Heart left ventricle (tissue), 16 donors: ENCODE results near the gene FBXO33. TPM values are rescaled to one million over a fixed set of nuclear protein-coding genes. Genes with fewer than 3 reads are reported as not detected.

Experiments
- ATAC-seq, 4 donors: fragments of 200-7000 bp; cut with Tn5 transposase; one replicate each; pipeline ENCODE4 v1.9.1; 2020 to 2022; ENCODE audit warnings: moderate library complexity in 4 of 4, mild to moderate bottlenecking in 3 of 4, moderate number of reproducible peaks in 1 of 4
- DNase-seq, 5 donors: peaks; one replicate each; pipeline ENCODE4 v3.0.0-alpha.2; 2020
- H3K27ac ChIP-seq, 12 donors: fragments of 200-600 bp; sonication (generic) in 4 of 12; one replicate each; pipeline versions ENCODE4 v1.5.0 to v1.8.0; 2016 to 2022; ENCODE audit warnings: mild to moderate bottlenecking in 2 of 12
- H3K27me3 ChIP-seq, 9 donors: fragments of 200-600 bp; sonication (generic) in 2 of 9; one replicate each; pipeline versions ENCODE4 v1.5.1 to v1.8.0; 2016 to 2022; ENCODE audit warnings: mild to moderate bottlenecking in 3 of 9
- H3K36me3 ChIP-seq, 9 donors: fragments of 200-600 bp; sonication (generic) in 2 of 9; one replicate each; pipeline versions ENCODE4 v1.5.0 to v1.8.0; 2018 to 2022; ENCODE audit warnings: mild to moderate bottlenecking in 2 of 9
- H3K4me1 ChIP-seq, 12 donors: fragments of 200-600 bp; sonication (generic) in 4 of 12; one replicate each; pipeline versions ENCODE4 v1.5.0 to v1.8.0; 2016 to 2022; ENCODE audit warnings: mild to moderate bottlenecking in 3 of 12
- H3K4me3 ChIP-seq, 12 donors: fragments of 200-600 bp; sonication (generic) in 4 of 12; one replicate each; pipeline versions ENCODE4 v1.5.0 to v1.8.0; 2017 to 2022; ENCODE audit warnings: mild to moderate bottlenecking in 9 of 12, moderate library complexity in 4 of 12
- H3K9me3 ChIP-seq, 12 donors: fragments of 200-600 bp; sonication (generic) in 4 of 12; one replicate each; pipeline versions ENCODE4 v1.5.0 to v1.8.0; 2016 to 2022; ENCODE audit warnings: mild to moderate bottlenecking in 1 of 12
- CTCF ChIP-seq, 12 donors: fragments of 200-600 bp; sonication (generic) in 4 of 12; IDR thresholded peaks; one replicate each; pipeline versions ENCODE4 v1.5.0 to v1.8.0; 2018 to 2022; ENCODE audit warnings: antibody characterized with exemption in 12 of 12, mild to moderate bottlenecking in 5 of 12
- POLR2A ChIP-seq, 2 donors: fragments of 450-650 bp; IDR thresholded peaks; one replicate each; pipeline ENCODE4 v1.6.1; 2017; ENCODE audit warnings: antibody characterized with exemption in 2 of 2, mild to moderate bottlenecking in 2 of 2, moderate library complexity in 2 of 2
- WGBS, 4 donors: extraction: QIAGEN DNeasy Blood & Tissue Kit in 2 of 4; methylation state at CpG; one replicate each; pipeline versions ENCODE4 v1.1.5 to v1.1.7; 2013 to 2018; 5-methylcytosine and 5-hydroxymethylcytosine counted together
- intact Hi-C, 10 donors: fragments of 100-400 bp; cut with DNase I; formaldehyde crosslinking; loops; one replicate each; pipeline versions ENCODE4 v1.11.1 to v1.14.2; 2022
- polyA plus RNA-seq, 2 donors: library from polyadenylated mRNA; stranded (reverse); fragments of 200-250 nt; gene quantifications; one replicate each; pipeline ENCODE4 v1.2.3, GENCODE V29; 2013
- total RNA-seq, 9 donors: library from RNA; depleted of rRNA in 2 of 9; stranded (reverse); fragments of >200 nt in 2 of 9; fragmentation: NEBNext Ultra II Directional in 3 of 9; extraction: Animal tissue kit (Norgen Biotek cat#: 25700) in 3 of 9; gene quantifications; one replicate each; pipeline versions ENCODE4 v1.1.0 to v1.2.4, GENCODE V29; 2016 to 2023
- donor health status: ischemic (EF 13 %, LVEDD 7.1; RV severe dilation, severe dysfunction).
- donor health status: healthy with polysubstance abuse.
- donor health status: DM: no; HTN: yes; CAD: no.
- donor health status: DM: no; HTN: no; CAD: no.
- donor health status: ischemic (EF 25% LVEDD 6.9; RV normal size, moderate dysfunction).
- donor health status: ischemic (EF 25% LVEDD 5.7; RV mildly dilated, moderate dysfunction).
- donor health status: healthy.
- donor health status: DM: yes; HTN: yes; CAD: no.
- donor health status: ischemic (EF 35%, LVEDD 5.7; RV mildly dilated, moderate dysfunction).
- donor health status: nonischemic (EF 11% LVEDD 7.7; RV severe dilation, severe dysfunction).
- donor health status: DM: yes; HTN: yes; CAD: no.
- donor health status: PGD.
- donor health status: ischemic (EF 29% LVEDD 5.4; RV normal size, mild dysfunction).
- donor health status: nonischemic (EF 23%, LVEDD 6.1; RV moderate dilation, normal function).

Gene FBXO33
- total and polyA plus RNA-seq, 11 donors = 2.5 to 8.4 (median 5.8) TPM

- ATAC-seq (no peak), DNase-seq (no peak)
- no peaks in the 10 kb centered on the region for H3K4me1 ChIP-seq
- intact Hi-C loops = no loop called here
- no peaks in the 10 kb centered on the region for H3K9me3 ChIP-seq
- no peak overlapping the region for H3K4me3 ChIP-seq
- no peaks in the 10 kb centered on the region for H3K36me3 ChIP-seq
- H3K27me3 ChIP-seq = no peaks in the 10 kb centered on the region
- no peak overlapping the region for H3K27ac ChIP-seq
- TF ChIP-seq CTCF (IDR thresholded peaks at IDR 0.05) (no peak), POLR2A (IDR thresholded peaks at IDR 0.05) (no peak)
These were observed 24.5 kb upstream of the FBXO33 start for GRCh38 chr14:39456702-39457250.

GRCh38 chr14:39454906-39455539 is 22.8 kb upstream of the FBXO33 start:
- Histone ChIP-seq H3K27ac (no peak overlapping the region), H3K4me1 (no peaks in the 10 kb centered on the region), H3K36me3 (no peaks in the 10 kb centered on the region), H3K27me3 (no peaks in the 10 kb centered on the region), H3K9me3 (no peaks in the 10 kb centered on the region), H3K4me3 (no peak overlapping the region)
- DNase-seq = no peak
- 30 to 57% (median 36%) methylated on average over 2 of the region's 2 CpGs for WGBS, 4 donors
- no peak for ATAC-seq
- TF ChIP-seq POLR2A (IDR thresholded peaks at IDR 0.05) (no peak), CTCF (IDR thresholded peaks at IDR 0.05) (no peak)
- intact Hi-C loops = no loop called here

GRCh38 chr14:39452680-39453079 is 20.4 kb upstream of the FBXO33 start:
- ATAC-seq = no peak
- H3K36me3 ChIP-seq = no peaks in the 10 kb centered on the region
- peaks cover 0 to 4% (median 0%) of the 10 kb centered on the region in 12 donors for H3K4me1 ChIP-seq
- 88 to 96% (median 93%) methylated on average over 2 of the region's 2 CpGs for WGBS, 4 donors
- H3K27me3 ChIP-seq = no peaks in the 10 kb centered on the region
- DNase-seq = no peak
- TF ChIP-seq POLR2A (IDR thresholded peaks at IDR 0.05) (no peak), CTCF (IDR thresholded peaks at IDR 0.05) (no peak)
- H3K4me3 ChIP-seq = no peak overlapping the region
- H3K9me3 ChIP-seq = no peaks in the 10 kb centered on the region
- intact Hi-C loops = no loop called here
- H3K27ac ChIP-seq = no peak overlapping the region

- H3K27ac ChIP-seq = no peak overlapping the region
- intact Hi-C loops = no loop called here
- ATAC-seq (no peak), DNase-seq (no peak)
- H3K4me1 ChIP-seq = peaks cover 0 to 6% (median 0%) of the 10 kb centered on the region in 12 donors
- no peak for TF ChIP-seq POLR2A (IDR thresholded peaks at IDR 0.05)
- no peak for TF ChIP-seq CTCF (IDR thresholded peaks at IDR 0.05)
- WGBS, 4 donors = 93 to 97% (median 94%) methylated on average over 2 of the region's 2 CpGs
- no peaks in the 10 kb centered on the region for H3K9me3 ChIP-seq
- no peak overlapping the region for H3K4me3 ChIP-seq
- H3K36me3 ChIP-seq = no peaks in the 10 kb centered on the region
- no peaks in the 10 kb centered on the region for H3K27me3 ChIP-seq
These were observed 19.6 kb upstream of the FBXO33 start for GRCh38 chr14:39451811-39452210.
